Measurements from ENCODE around the gene DNAJB13.

Gene DNAJB13

DNA sequence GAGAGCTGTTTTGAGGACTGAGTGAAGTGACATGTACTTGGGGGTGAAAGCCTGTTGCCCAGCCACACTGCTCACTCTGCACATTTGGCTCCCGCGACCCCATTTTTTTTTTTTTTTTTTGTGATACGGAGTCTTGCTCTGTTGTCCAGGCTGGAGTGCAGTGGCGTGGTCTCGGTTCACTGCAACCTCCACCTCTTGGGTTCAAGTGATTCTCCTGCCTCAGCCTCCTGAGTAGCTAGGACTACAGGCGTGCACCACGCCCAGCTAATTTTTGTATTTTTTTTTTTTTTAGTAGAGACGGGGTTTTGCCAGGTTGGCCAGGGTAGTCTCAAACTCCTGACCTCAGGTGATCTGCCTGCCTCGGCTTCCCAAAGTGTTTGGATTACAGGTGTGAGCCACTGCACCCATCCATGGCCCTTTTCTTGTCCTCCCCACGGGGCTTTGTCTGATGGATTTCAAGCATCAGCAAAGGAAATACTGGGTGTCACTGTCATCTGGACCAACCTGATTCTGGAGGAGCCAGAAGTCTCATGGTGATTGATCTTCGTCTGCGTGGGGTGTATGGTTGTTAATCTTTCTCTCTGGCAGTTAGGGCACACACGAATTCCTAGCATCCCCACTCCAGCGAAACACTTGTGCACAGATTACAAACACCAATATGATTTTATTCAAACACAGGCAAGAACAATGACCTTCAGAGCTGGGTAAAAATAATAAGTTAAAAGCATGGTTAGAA lies 61.4 kb downstream of the DNAJB13 start:
- Histone ChIP-seq H3K4me3 (ENCODE audit: low read length) (no peak overlapping the region), H3K36me3 (ENCODE audit: insufficient read depth, low read length) (peaks cover 14% of the 10 kb centered on the region), H3K9me3 (ENCODE audit: insufficient read depth, low read depth, low read length) (no peaks in the 10 kb centered on the region), H3K9ac (ENCODE audit: low read depth, low read length) (no peak overlapping the region), H3K27ac (ENCODE audit: low read depth, low read length) (no peak overlapping the region), H3K27me3 (ENCODE audit: insufficient read depth, low read length) (no peaks in the 10 kb centered on the region), H3K4me1 (ENCODE audit: insufficient read depth, low read length) (no peaks in the 10 kb centered on the region)
- 95% methylated on average over 13 of the region's 14 CpGs for WGBS

GRCh38 chr11:74013141-74013540 lies 62.3 kb downstream of the DNAJB13 start:
- no peak overlapping the region for H3K4me3 ChIP-seq (ENCODE audit: low read length)
- no peaks in the 10 kb centered on the region for H3K27me3 ChIP-seq (ENCODE audit: insufficient read depth, low read length)
- H3K9ac ChIP-seq (ENCODE audit: low read depth, low read length), result no peak overlapping the region
- no peak overlapping the region for H3K27ac ChIP-seq (ENCODE audit: low read depth, low read length)
- H3K36me3 ChIP-seq (ENCODE audit: insufficient read depth, low read length), result peaks cover 18% of the 10 kb centered on the region
- H3K9me3 ChIP-seq (ENCODE audit: insufficient read depth, low read depth, low read length), result no peaks in the 10 kb centered on the region
- H3K4me1 ChIP-seq (ENCODE audit: insufficient read depth, low read length), result no peaks in the 10 kb centered on the region
- 95% methylated on average over 8 of the region's 8 CpGs for WGBS

- no peak overlapping the region for H3K27ac ChIP-seq (ENCODE audit: low read depth, low read length)
- no peaks in the 10 kb centered on the region for H3K27me3 ChIP-seq (ENCODE audit: insufficient read depth, low read length)
- no peaks in the 10 kb centered on the region for H3K9me3 ChIP-seq (ENCODE audit: insufficient read depth, low read depth, low read length)
- WGBS, result 95% methylated on average over 2 of the region's 2 CpGs
- no peaks in the 10 kb centered on the region for H3K4me1 ChIP-seq (ENCODE audit: insufficient read depth, low read length)
- H3K4me3 ChIP-seq (ENCODE audit: low read length), result no peak overlapping the region
- H3K36me3 ChIP-seq (ENCODE audit: insufficient read depth, low read length), result peaks cover 18% of the 10 kb centered on the region
- H3K9ac ChIP-seq (ENCODE audit: low read depth, low read length), result no peak overlapping the region
Measured at GRCh38 chr11:74014880-74015279, 64.1 kb downstream of the DNAJB13 start.

DNA sequence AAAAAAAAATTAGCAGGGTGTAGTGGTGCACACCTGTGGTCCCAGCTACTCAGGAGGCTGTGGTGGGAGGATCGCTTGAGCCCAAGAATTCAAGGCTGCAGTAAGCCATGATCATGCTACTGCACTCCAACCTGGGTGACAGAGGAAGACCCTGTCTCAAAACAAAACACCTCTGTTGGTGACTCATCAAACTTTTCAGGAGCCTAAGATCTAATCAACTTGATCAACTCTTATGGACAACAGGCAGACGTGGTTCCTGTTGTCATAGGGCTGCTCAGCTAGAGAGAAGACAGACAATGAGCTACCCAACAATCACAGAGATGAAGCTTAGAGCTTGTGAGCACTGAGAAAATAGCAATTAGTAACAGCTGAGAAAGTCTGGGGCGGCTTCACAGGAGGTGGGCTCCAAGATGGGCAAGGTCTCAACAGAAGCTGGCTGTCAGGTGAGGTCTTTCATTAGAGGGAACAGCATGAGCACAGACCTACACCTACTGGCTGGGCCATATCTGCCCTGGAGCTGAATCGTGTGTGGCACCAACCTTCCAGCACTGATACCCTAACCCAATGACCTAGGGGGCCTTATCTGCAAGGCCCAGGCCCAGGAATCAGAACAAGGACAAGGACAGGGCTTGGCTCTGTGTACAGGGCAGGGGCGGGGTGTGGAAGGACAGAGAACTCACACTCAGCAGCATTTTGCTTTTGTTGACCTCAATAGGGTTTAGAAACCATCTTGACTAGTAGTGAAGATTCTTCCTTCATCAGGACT lies 65.3 kb downstream of the DNAJB13 start:
- Histone ChIP-seq H3K4me1 (ENCODE audit: insufficient read depth, low read length) (no peaks in the 10 kb centered on the region), H3K27me3 (ENCODE audit: insufficient read depth, low read length) (no peaks in the 10 kb centered on the region), H3K36me3 (ENCODE audit: insufficient read depth, low read length) (peaks cover 18% of the 10 kb centered on the region), H3K27ac (ENCODE audit: low read depth, low read length) (no peak overlapping the region), H3K9ac (ENCODE audit: low read depth, low read length) (no peak overlapping the region), H3K4me3 (ENCODE audit: low read length) (no peak overlapping the region), H3K9me3 (ENCODE audit: insufficient read depth, low read depth, low read length) (no peaks in the 10 kb centered on the region)
- WGBS, result 90% methylated on average over 5 of the region's 5 CpGs

GRCh38 chr11:74017631-74018030 lies 66.8 kb downstream of the DNAJB13 start:
- Histone ChIP-seq H3K4me3 (ENCODE audit: low read length) (no peak overlapping the region), H3K27me3 (ENCODE audit: insufficient read depth, low read length) (no peaks in the 10 kb centered on the region), H3K9ac (ENCODE audit: low read depth, low read length) (no peak overlapping the region), H3K27ac (ENCODE audit: low read depth, low read length) (no peak overlapping the region), H3K36me3 (ENCODE audit: insufficient read depth, low read length) (peaks cover 20% of the 10 kb centered on the region), H3K4me1 (ENCODE audit: insufficient read depth, low read length) (no peaks in the 10 kb centered on the region), H3K9me3 (ENCODE audit: insufficient read depth, low read depth, low read length) (no peaks in the 10 kb centered on the region)
- 93% methylated on average over 3 of the region's 3 CpGs for WGBS

DNA sequence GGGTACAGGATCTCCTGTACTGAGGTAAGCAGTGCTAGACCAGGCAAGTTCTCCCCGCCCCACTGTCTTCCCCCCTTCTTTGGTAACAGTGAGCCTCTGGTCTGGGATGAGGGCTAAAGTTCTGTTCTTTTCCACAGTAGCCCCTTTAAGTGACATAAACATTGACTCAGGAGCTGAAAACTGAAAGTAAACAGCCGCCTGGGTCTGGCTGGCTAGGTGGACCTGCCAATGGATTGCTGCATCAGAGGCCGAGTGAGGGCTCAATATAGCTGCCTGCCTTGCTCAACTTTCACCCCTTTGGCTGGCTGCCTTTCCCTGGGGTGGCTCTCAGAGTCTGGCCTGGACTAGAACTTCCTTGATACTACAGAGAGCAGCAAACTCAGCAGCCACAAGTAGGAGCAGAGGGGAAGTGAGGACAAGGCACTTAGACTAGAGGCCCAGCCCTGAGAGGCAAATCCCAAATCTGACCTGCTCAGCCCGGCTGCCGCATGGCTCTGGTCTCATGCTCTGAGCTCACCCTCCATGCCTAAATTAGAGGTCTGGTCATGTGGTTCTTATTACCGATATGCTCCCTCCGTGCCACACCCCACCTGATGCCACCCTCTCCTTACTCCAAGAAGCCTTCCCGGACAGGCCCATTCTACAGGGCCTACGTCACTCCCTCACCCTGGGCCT lies 67.6 kb downstream of the DNAJB13 start:
- H3K36me3 ChIP-seq (ENCODE audit: insufficient read depth, low read length), result peaks cover 17% of the 10 kb centered on the region
- WGBS, result 93% methylated on average over 9 of the region's 9 CpGs
- no peak overlapping the region for H3K9ac ChIP-seq (ENCODE audit: low read depth, low read length)
- no peak overlapping the region for H3K4me3 ChIP-seq (ENCODE audit: low read length)
- no peaks in the 10 kb centered on the region for H3K27me3 ChIP-seq (ENCODE audit: insufficient read depth, low read length)
- no peak overlapping the region for H3K27ac ChIP-seq (ENCODE audit: low read depth, low read length)
- no peaks in the 10 kb centered on the region for H3K4me1 ChIP-seq (ENCODE audit: insufficient read depth, low read length)
- H3K9me3 ChIP-seq (ENCODE audit: insufficient read depth, low read depth, low read length), result no peaks in the 10 kb centered on the region

DNA sequence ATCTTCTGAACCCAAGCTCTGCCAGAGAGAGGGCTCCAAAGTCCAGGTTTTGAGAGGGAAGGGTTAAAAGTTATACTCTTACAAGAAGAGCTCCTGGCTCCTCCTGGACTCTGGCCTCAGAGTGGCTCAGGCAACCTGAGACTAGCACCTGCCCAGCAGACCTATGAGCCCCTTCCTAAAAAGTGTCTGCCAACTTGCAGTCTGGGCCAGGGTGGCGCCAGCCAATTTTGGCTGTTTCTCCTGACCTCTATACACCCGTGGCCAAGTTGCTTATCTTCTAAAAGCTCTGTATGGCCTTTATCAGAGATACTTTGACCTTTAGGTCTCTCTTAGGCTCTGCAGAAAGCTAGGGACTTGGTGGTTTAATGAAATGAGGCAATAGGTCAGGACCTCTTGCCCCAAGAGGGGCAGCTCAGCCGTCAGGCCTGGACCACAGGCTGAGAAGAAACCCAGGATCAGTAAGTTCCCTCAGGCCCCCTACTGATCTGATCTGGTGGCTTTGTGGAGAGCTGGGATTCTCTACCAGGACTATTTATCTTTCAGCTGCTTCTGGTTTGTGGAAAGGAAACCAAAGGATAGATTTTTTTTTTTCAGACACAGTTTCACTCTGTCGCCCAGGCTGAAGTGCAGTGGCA lies 68.4 kb downstream of the DNAJB13 start:
- Histone ChIP-seq H3K4me1 (ENCODE audit: insufficient read depth, low read length) (no peaks in the 10 kb centered on the region), H3K9ac (ENCODE audit: low read depth, low read length) (no peak overlapping the region), H3K27me3 (ENCODE audit: insufficient read depth, low read length) (no peaks in the 10 kb centered on the region), H3K9me3 (ENCODE audit: insufficient read depth, low read depth, low read length) (no peaks in the 10 kb centered on the region), H3K27ac (ENCODE audit: low read depth, low read length) (no peak overlapping the region), H3K36me3 (ENCODE audit: insufficient read depth, low read length) (peaks cover 17% of the 10 kb centered on the region), H3K4me3 (ENCODE audit: low read length) (no peak overlapping the region)
- WGBS, result 91% methylated on average over 4 of the region's 4 CpGs

GRCh38 chr11:74019860-74020259 lies 69.0 kb downstream of the DNAJB13 start:
- Histone ChIP-seq H3K9me3 (ENCODE audit: insufficient read depth, low read depth, low read length) (no peaks in the 10 kb centered on the region), H3K4me1 (ENCODE audit: insufficient read depth, low read length) (no peaks in the 10 kb centered on the region), H3K27ac (ENCODE audit: low read depth, low read length) (no peak overlapping the region), H3K9ac (ENCODE audit: low read depth, low read length) (no peak overlapping the region), H3K36me3 (ENCODE audit: insufficient read depth, low read length) (peaks cover 17% of the 10 kb centered on the region), H3K4me3 (ENCODE audit: low read length) (no peak overlapping the region), H3K27me3 (ENCODE audit: insufficient read depth, low read length) (no peaks in the 10 kb centered on the region)
- 90% methylated on average over 4 of the region's 4 CpGs for WGBS

All from HUES64 (cell line).